ENCODE results near the gene ZNF516.

DNA sequence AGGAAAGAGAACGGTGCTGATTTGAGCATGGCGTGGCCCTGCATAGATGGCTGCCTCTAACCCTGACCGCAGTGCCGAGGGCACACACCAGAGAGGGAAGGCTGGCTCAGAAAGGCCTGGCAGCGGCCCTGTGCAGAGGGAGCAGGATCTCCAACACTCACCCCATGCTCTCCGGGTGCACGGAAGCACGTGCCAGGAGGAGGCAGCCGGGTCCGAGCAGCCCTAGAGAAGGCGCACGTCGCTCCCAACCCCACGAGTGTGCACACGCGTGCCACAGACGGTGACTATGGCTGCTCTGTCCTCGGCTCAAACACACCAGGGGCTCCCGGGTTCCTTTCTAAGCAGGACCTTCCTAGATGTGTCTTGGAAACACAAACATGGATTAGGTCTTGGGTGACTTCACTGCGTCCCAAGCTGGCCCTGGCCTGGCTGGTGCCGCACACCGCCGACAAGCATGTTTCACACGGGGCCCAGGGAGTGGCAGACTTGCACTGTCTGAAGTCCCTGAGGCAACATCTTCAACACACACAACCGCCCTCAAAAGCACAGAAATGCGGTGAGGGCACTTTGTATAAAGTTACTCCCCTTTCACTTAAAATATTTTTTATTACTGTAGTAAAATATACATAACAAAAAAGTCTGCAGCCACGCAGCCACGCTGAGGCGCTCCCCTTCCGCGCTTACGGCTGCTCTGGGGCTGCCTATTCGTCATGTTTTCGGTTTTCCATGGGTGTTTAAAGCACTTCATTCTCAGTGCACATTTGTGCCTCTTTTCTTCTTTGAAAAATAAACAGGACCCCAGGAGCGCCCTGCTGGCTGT, 110.0 kb downstream of the ZNF516 start:
- TF ChIP-seq EZH2 (IDR thresholded peaks at IDR 0.05; ENCODE audit: insufficient read depth, poor library complexity, severe bottlenecking) = no peak
- TF ChIP-seq EZH2phosphoT487 (IDR thresholded peaks at IDR 0.05; ENCODE audit: insufficient read depth, low read depth) = no peak

All from GM23248 (cell line).